ENCODE data around the gene ZNF536. TPM values are rescaled to one million over a fixed set of nuclear protein-coding genes. Genes with fewer than 3 reads are reported as not detected.

ZNF536 gene
- total and polyA plus RNA-seq, 12 donors = 2.3 to 10.8 (median 6.4) TPM

DNA sequence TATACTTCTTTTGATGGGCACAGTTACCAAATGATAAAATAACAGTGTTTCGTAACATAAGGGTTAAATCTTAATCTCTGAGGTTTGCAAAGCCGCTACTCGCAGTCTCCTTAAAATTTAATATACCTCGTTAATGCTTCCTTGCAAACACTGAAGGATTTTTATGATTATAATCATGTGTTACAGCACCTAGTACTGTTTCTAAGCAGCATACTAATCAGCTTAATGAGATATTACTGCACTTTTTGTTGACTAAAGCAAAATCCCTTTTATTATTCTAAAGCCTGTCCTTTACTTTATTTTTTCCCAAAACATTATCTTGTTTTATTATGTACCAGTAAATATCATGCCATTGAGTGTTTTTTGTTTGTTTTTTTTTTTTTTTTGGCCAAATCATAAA, 70.5 kb downstream of the ZNF536 start:
- TF ChIP-seq, protein P1, sequence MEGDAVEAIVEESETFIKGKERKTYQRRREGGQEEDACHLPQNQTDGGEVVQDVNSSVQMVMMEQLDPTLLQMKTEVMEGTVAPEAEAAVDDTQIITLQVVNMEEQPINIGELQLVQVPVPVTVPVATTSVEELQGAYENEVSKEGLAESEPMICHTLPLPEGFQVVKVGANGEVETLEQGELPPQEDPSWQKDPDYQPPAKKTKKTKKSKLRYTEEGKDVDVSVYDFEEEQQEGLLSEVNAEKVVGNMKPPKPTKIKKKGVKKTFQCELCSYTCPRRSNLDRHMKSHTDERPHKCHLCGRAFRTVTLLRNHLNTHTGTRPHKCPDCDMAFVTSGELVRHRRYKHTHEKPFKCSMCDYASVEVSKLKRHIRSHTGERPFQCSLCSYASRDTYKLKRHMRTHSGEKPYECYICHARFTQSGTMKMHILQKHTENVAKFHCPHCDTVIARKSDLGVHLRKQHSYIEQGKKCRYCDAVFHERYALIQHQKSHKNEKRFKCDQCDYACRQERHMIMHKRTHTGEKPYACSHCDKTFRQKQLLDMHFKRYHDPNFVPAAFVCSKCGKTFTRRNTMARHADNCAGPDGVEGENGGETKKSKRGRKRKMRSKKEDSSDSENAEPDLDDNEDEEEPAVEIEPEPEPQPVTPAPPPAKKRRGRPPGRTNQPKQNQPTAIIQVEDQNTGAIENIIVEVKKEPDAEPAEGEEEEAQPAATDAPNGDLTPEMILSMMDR (IDR thresholded peaks at IDR 0.05) = no peak
- no peak for TF ChIP-seq POLR2A (IDR thresholded peaks at IDR 0.05)
- no peak for DNase-seq
- no peaks in the 10 kb centered on the region for H3K9me3 ChIP-seq (replicated peaks in 1 of 3)
- no peak overlapping the region for H3K27ac ChIP-seq
- no peaks in the 10 kb centered on the region for H3K36me3 ChIP-seq (replicated peaks in 1 of 2)
- H3K4me1 ChIP-seq (replicated peaks in 1 of 2) = no peaks in the 10 kb centered on the region
- H3K27me3 ChIP-seq = no peaks in the 10 kb centered on the region
- WGBS, 4 donors = 78 to 90% (median 81%) methylated on average over 4 of the region's 4 CpGs
- H3K4me3 ChIP-seq = no peak overlapping the region
- intact Hi-C loops (cut with DNase I) = no loop called here

DNA sequence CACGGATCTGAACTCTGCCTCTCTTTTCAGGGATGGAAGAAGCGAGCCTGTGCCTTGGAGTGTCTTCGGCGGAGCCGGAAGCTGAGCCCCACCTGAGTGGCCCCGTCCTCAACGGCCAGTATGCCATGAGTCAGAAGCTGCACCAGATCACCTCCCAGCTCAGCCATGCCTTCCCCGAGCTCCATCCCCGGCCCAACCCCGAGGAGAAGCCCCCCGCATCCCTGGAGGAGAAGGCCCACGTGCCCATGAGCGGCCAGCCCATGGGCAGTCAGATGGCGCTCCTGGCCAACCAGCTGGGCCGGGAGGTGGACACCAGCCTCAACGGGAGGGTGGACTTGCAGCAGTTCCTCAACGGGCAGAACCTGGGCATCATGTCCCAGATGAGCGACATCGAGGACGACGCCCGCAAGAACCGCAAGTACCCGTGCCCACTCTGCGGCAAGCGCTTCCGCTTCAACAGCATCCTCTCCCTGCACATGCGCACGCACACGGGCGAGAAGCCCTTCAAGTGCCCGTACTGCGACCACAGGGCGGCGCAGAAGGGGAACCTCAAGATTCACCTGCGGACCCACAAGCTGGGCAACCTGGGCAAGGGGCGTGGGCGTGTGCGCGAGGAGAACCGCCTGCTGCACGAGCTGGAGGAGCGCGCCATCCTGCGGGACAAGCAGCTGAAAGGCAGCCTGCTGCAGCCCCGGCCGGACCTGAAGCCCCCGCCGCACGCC, 71.5 kb downstream of the ZNF536 start:
- no peaks in the 10 kb centered on the region for H3K27me3 ChIP-seq
- WGBS, 4 donors = 93 to 96% (median 95%) methylated on average over 25 to 50 of the region's 50 CpGs

DNA sequence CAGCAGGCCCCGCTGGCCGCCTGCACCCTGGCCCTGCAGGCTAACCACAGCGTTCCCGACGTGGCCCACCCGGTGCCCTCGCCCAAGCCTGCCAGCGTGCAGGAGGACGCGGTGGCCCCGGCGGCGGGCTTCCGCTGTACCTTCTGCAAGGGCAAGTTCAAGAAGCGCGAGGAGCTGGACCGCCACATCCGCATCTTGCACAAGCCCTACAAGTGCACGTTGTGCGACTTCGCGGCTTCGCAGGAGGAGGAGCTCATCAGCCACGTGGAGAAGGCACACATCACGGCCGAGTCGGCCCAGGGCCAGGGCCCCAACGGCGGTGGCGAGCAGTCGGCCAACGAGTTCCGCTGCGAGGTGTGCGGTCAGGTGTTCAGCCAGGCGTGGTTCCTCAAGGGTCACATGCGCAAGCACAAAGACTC, 72.1 kb downstream of the ZNF536 start:
- Histone ChIP-seq H3K4me1 (replicated peaks in 1 of 2) (peaks cover under 1 to 1% of the 10 kb centered on the region in 2 donors), H3K4me3 (no peak overlapping the region), H3K27me3 (no peaks in the 10 kb centered on the region), H3K27ac (no peak overlapping the region), H3K36me3 (replicated peaks in 1 of 2) (no peaks in the 10 kb centered on the region), H3K9me3 (replicated peaks in 1 of 3) (no peaks in the 10 kb centered on the region)
- no peak for TF ChIP-seq POLR2A (IDR thresholded peaks at IDR 0.05)
- TF ChIP-seq, protein P1 (IDR thresholded peaks at IDR 0.05) = no peak
- 96 to 98% (median 97%) methylated on average over 27 to 37 of the region's 37 CpGs for WGBS, 4 donors
- intact Hi-C loops (cut with DNase I) = no loop called here
- no peak for DNase-seq

More for the DNA sequence above, 71.5 kb downstream of the ZNF536 start:
- H3K36me3 ChIP-seq (replicated peaks in 1 of 2) = no peaks in the 10 kb centered on the region
- H3K27ac ChIP-seq = no peak overlapping the region
- no peak for TF ChIP-seq POLR2A (IDR thresholded peaks at IDR 0.05)
- TF ChIP-seq, protein P1 (IDR thresholded peaks at IDR 0.05) = no peak
- no peaks in the 10 kb centered on the region for H3K9me3 ChIP-seq (replicated peaks in 1 of 3)
- DNase-seq = no peak
- no peak overlapping the region for H3K4me3 ChIP-seq
- H3K4me1 ChIP-seq (replicated peaks in 1 of 2) = no peaks in the 10 kb centered on the region
- intact Hi-C loops (cut with DNase I) = no loop called here

DNA sequence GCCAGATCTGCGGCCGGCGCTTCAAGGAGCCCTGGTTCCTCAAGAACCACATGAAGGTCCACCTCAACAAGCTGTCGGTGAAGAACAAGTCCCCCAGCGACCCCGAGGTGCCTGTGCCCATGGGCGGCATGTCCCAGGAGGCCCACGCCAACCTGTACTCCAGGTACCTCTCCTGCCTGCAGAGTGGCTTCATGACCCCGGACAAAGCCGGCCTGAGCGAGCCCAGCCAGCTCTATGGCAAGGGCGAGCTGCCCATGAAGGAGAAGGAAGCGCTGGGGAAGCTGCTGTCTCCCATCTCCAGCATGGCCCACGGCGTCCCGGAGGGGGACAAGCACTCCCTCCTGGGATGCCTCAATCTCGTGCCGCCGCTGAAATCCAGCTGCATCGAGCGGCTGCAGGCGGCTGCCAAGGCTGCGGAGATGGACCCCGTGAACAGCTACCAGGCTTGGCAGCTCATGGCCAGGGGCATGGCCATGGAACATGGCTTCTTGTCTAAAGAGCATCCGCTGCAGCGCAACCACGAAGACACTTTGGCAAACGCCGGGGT, 72.6 kb downstream of the ZNF536 start:
- Histone ChIP-seq H3K27ac (no peak overlapping the region), H3K27me3 (no peaks in the 10 kb centered on the region), H3K4me1 (replicated peaks in 1 of 2) (peaks cover 5 to 6% of the 10 kb centered on the region in 2 donors), H3K36me3 (replicated peaks in 1 of 2) (no peaks in the 10 kb centered on the region), H3K9me3 (replicated peaks in 1 of 3) (no peaks in the 10 kb centered on the region), H3K4me3 (no peak overlapping the region)
- intact Hi-C loops (cut with DNase I) = no loop called here
- WGBS, 4 donors = 95 to 98% (median 97%) methylated on average over 15 to 29 of the region's 29 CpGs
- DNase-seq = no peak
- TF ChIP-seq, protein P1 (IDR thresholded peaks at IDR 0.05) = no peak
- TF ChIP-seq POLR2A (IDR thresholded peaks at IDR 0.05) = no peak
